Measurements from ENCODE around the gene TXNRD1.

Gene TXNRD1

GRCh38 chr12:104334581-104334980 is 119.0 kb downstream of the TXNRD1 start:
- no peak overlapping the region for H4K8ac ChIP-seq (ENCODE audit: low read depth, low read length)
- no peak overlapping the region for H3K18ac ChIP-seq (ENCODE audit: low read length)
- H3K4me1 ChIP-seq (ENCODE audit: control insufficient read depth in 2 of 2, insufficient read depth in 1 of 2, low read depth in 1 of 2, low read length in 2 of 2), result no peaks in the 10 kb centered on the region
- no peak overlapping the region for H2BK12ac ChIP-seq (ENCODE audit: low read length)
- H3K79me1 ChIP-seq (ENCODE audit: low read depth, low read length), result no peaks in the 10 kb centered on the region
- H2AFZ ChIP-seq (ENCODE audit: low read length), result no peak overlapping the region
- H2BK15ac ChIP-seq (ENCODE audit: low read length), result no peak overlapping the region
- H3K9ac ChIP-seq (ENCODE audit: low read depth, low read length, poor library complexity), result no peak overlapping the region
- H3K27ac ChIP-seq (replicated peaks; ENCODE audit: low read length), result no peak overlapping the region
- no peak overlapping the region for H2BK120ac ChIP-seq (ENCODE audit: low read depth, low read length)
- no peaks in the 10 kb centered on the region for H3K9me3 ChIP-seq (replicated peaks in 1 of 2; ENCODE audit: control insufficient read depth in 2 of 2, insufficient read depth in 1 of 2, low read depth in 1 of 2, low read length in 2 of 2)
- DNase-seq (ENCODE audit: low spot score), result no peak
- no peaks in the 10 kb centered on the region for H3K27me3 ChIP-seq (ENCODE audit: control insufficient read depth in 3 of 3, insufficient read depth in 3 of 3, low read depth in 1 of 3, low read length in 3 of 3)
- H3K4me3 ChIP-seq (ENCODE audit: low read length in 2 of 2), result no peak overlapping the region
- no peak overlapping the region for H3K4ac ChIP-seq (ENCODE audit: low read length)
- no peak overlapping the region for H3K4me2 ChIP-seq (ENCODE audit: insufficient read depth, low read length, poor library complexity, severe bottlenecking)
- no peak overlapping the region for H2AK5ac ChIP-seq (ENCODE audit: low read depth, low read length)
- H4K91ac ChIP-seq (ENCODE audit: low read depth, low read length, poor library complexity), result no peak overlapping the region
- no CpG with 5 or more reads among the region's 8 CpGs for WGBS, 2 donors (ENCODE audit: extremely low coverage in 2 of 2, insufficient read length in 2 of 2, insufficient replicate concordance in 1 of 2)
- no peak overlapping the region for H3K14ac ChIP-seq (ENCODE audit: low read length)
- no peak overlapping the region for H3K23ac ChIP-seq (ENCODE audit: low read depth, low read length, poor library complexity)
- peaks cover 16 to 85% of the 10 kb centered on the region in 2 donors for H3K36me3 ChIP-seq (replicated peaks in 1 of 2; ENCODE audit: control insufficient read depth in 2 of 2, insufficient read depth in 2 of 2, low read length in 2 of 2)
- no peak overlapping the region for H2BK5ac ChIP-seq (ENCODE audit: low read length)

GRCh38 chr12:104336115-104336514 is 120.5 kb downstream of the TXNRD1 start:
- Histone ChIP-seq H3K27ac (replicated peaks; ENCODE audit: low read length) (no peak overlapping the region), H2BK12ac (ENCODE audit: low read length) (no peak overlapping the region), H4K8ac (ENCODE audit: low read depth, low read length) (no peak overlapping the region), H3K14ac (ENCODE audit: low read length) (no peak overlapping the region), H2AK5ac (ENCODE audit: low read depth, low read length) (no peak overlapping the region), H4K91ac (ENCODE audit: low read depth, low read length, poor library complexity) (no peak overlapping the region), H3K18ac (ENCODE audit: low read length) (no peak overlapping the region), H2BK5ac (ENCODE audit: low read length) (no peak overlapping the region), H3K9me3 (replicated peaks in 1 of 2; ENCODE audit: control insufficient read depth in 2 of 2, insufficient read depth in 1 of 2, low read depth in 1 of 2, low read length in 2 of 2) (no peaks in the 10 kb centered on the region), H2BK120ac (ENCODE audit: low read depth, low read length) (no peak overlapping the region), H3K4me3 (ENCODE audit: low read length in 2 of 2) (no peak overlapping the region), H2BK15ac (ENCODE audit: low read length) (no peak overlapping the region), H3K23ac (ENCODE audit: low read depth, low read length, poor library complexity) (no peak overlapping the region), H3K4me1 (ENCODE audit: control insufficient read depth in 2 of 2, insufficient read depth in 1 of 2, low read depth in 1 of 2, low read length in 2 of 2) (peaks cover 0 to 2% of the 10 kb centered on the region in 2 donors), H3K9ac (ENCODE audit: low read depth, low read length, poor library complexity) (no peak overlapping the region), H3K27me3 (ENCODE audit: control insufficient read depth in 3 of 3, insufficient read depth in 3 of 3, low read depth in 1 of 3, low read length in 3 of 3) (no peaks in the 10 kb centered on the region), H2AFZ (ENCODE audit: low read length) (no peak overlapping the region), H3K4ac (ENCODE audit: low read length) (no peak overlapping the region), H3K36me3 (replicated peaks in 1 of 2; ENCODE audit: control insufficient read depth in 2 of 2, insufficient read depth in 2 of 2, low read length in 2 of 2) (peaks cover 19 to 87% of the 10 kb centered on the region in 2 donors), H3K79me1 (ENCODE audit: low read depth, low read length) (no peaks in the 10 kb centered on the region), H3K4me2 (ENCODE audit: insufficient read depth, low read length, poor library complexity, severe bottlenecking) (no peak overlapping the region)
- WGBS, 2 donors (ENCODE audit: extremely low coverage in 2 of 2, insufficient read length in 2 of 2, insufficient replicate concordance in 1 of 2), result no CpG with 5 or more reads among the region's 2 CpGs
- DNase-seq (ENCODE audit: low spot score), result no peak

DNA sequence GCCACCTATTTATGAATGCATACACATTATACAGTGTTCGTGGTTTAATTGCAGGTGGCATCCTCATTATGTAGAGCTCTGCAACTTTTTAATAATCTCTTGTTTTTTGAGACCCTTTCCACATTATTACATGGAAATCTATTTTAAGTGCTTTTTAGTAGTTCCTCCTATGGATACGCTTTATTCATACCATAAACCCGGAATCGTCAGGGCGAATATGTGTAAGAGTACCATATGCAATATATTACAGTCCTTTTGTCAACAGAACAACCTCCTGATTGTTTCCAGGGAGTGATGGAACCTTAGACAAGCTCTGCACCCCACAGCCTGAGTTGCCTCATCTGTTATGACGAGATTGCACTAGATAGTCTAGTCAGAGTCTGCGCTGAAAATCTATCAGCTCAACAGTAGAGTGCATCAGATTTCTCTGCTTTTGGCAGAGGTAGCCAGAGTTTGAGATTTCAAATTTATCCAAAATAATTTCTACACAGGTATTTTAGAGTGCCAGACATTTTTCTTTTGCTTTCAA is 121.5 kb downstream of the TXNRD1 start:
- Histone ChIP-seq H3K36me3 (replicated peaks in 1 of 2; ENCODE audit: control insufficient read depth in 2 of 2, insufficient read depth in 2 of 2, low read length in 2 of 2) (peaks cover 24 to 87% of the 10 kb centered on the region in 2 donors), H3K18ac (ENCODE audit: low read length) (no peak overlapping the region), H2BK12ac (ENCODE audit: low read length) (no peak overlapping the region), H3K4ac (ENCODE audit: low read length) (no peak overlapping the region), H3K14ac (ENCODE audit: low read length) (no peak overlapping the region), H2BK120ac (ENCODE audit: low read depth, low read length) (no peak overlapping the region), H2AK5ac (ENCODE audit: low read depth, low read length) (no peak overlapping the region), H3K9ac (ENCODE audit: low read depth, low read length, poor library complexity) (no peak overlapping the region), H3K4me2 (ENCODE audit: insufficient read depth, low read length, poor library complexity, severe bottlenecking) (no peak overlapping the region), H2BK5ac (ENCODE audit: low read length) (no peak overlapping the region), H3K27ac (replicated peaks; ENCODE audit: low read length) (no peak overlapping the region), H3K27me3 (ENCODE audit: control insufficient read depth in 3 of 3, insufficient read depth in 3 of 3, low read depth in 1 of 3, low read length in 3 of 3) (no peaks in the 10 kb centered on the region), H3K9me3 (replicated peaks in 1 of 2; ENCODE audit: control insufficient read depth in 2 of 2, insufficient read depth in 1 of 2, low read depth in 1 of 2, low read length in 2 of 2) (peaks cover 0 to 2% of the 10 kb centered on the region in 2 donors), H4K8ac (ENCODE audit: low read depth, low read length) (no peak overlapping the region), H3K4me1 (ENCODE audit: control insufficient read depth in 2 of 2, insufficient read depth in 1 of 2, low read depth in 1 of 2, low read length in 2 of 2) (peaks cover 2 to 3% of the 10 kb centered on the region in 2 donors), H3K23ac (ENCODE audit: low read depth, low read length, poor library complexity) (no peak overlapping the region), H3K4me3 (ENCODE audit: low read length in 2 of 2) (no peak overlapping the region), H2AFZ (ENCODE audit: low read length) (no peak overlapping the region), H4K91ac (ENCODE audit: low read depth, low read length, poor library complexity) (no peak overlapping the region), H2BK15ac (ENCODE audit: low read length) (no peak overlapping the region), H3K79me1 (ENCODE audit: low read depth, low read length) (no peaks in the 10 kb centered on the region)
- WGBS, 2 donors (ENCODE audit: extremely low coverage in 2 of 2, insufficient read length in 2 of 2, insufficient replicate concordance in 1 of 2), result no CpG with 5 or more reads among the region's 7 CpGs
- DNase-seq (ENCODE audit: low spot score), result no peak

DNA sequence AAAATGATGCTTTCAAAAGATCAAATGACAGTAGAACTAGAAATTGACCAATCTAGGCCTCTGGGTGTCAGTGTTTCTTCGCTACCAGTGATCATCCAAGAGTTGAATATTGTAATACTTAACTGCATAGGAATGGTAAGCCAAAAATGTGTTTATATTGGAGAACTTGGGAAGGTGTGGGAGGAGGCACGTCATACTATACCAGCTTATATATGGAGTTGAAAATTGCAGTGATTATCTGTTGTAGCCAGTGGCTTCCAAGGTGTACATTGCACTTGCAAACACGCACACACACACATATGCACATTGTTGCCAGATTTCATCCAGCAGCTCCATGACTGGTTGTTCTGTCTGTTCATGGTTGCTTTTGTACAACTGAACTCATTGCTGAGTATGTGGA is 124.1 kb downstream of the TXNRD1 start:
- Histone ChIP-seq H3K9me3 (replicated peaks in 1 of 2; ENCODE audit: control insufficient read depth in 2 of 2, insufficient read depth in 1 of 2, low read depth in 1 of 2, low read length in 2 of 2) (peaks cover 0 to 2% of the 10 kb centered on the region in 2 donors), H3K14ac (ENCODE audit: low read length) (no peak overlapping the region), H3K4me3 (ENCODE audit: low read length in 2 of 2) (no peak overlapping the region), H3K4ac (ENCODE audit: low read length) (no peak overlapping the region), H3K9ac (ENCODE audit: low read depth, low read length, poor library complexity) (no peak overlapping the region), H3K4me2 (ENCODE audit: insufficient read depth, low read length, poor library complexity, severe bottlenecking) (no peak overlapping the region), H3K4me1 (ENCODE audit: control insufficient read depth in 2 of 2, insufficient read depth in 1 of 2, low read depth in 1 of 2, low read length in 2 of 2) (peaks cover 2 to 5% of the 10 kb centered on the region in 2 donors), H4K91ac (ENCODE audit: low read depth, low read length, poor library complexity) (no peak overlapping the region), H3K23ac (ENCODE audit: low read depth, low read length, poor library complexity) (no peak overlapping the region), H2BK15ac (ENCODE audit: low read length) (no peak overlapping the region), H4K8ac (ENCODE audit: low read depth, low read length) (no peak overlapping the region), H2AFZ (ENCODE audit: low read length) (no peak overlapping the region), H3K27ac (replicated peaks; ENCODE audit: low read length) (no peak overlapping the region), H3K36me3 (replicated peaks in 1 of 2; ENCODE audit: control insufficient read depth in 2 of 2, insufficient read depth in 2 of 2, low read length in 2 of 2) (peaks cover 27 to 87% of the 10 kb centered on the region in 2 donors), H2AK5ac (ENCODE audit: low read depth, low read length) (no peak overlapping the region), H3K79me1 (ENCODE audit: low read depth, low read length) (no peaks in the 10 kb centered on the region), H3K18ac (ENCODE audit: low read length) (no peak overlapping the region), H2BK120ac (ENCODE audit: low read depth, low read length) (no peak overlapping the region), H2BK5ac (ENCODE audit: low read length) (no peak overlapping the region), H3K27me3 (ENCODE audit: control insufficient read depth in 3 of 3, insufficient read depth in 3 of 3, low read depth in 1 of 3, low read length in 3 of 3) (no peaks in the 10 kb centered on the region), H2BK12ac (ENCODE audit: low read length) (no peak overlapping the region)
- DNase-seq (ENCODE audit: low spot score), result no peak
- WGBS, 2 donors (ENCODE audit: extremely low coverage in 2 of 2, insufficient read length in 2 of 2, insufficient replicate concordance in 1 of 2), result no CpG with 5 or more reads among the region's 3 CpGs

Measured in neuronal stem cell (in vitro differentiated cells).